ENCODE data around the gene MARCHF7.

DNA sequence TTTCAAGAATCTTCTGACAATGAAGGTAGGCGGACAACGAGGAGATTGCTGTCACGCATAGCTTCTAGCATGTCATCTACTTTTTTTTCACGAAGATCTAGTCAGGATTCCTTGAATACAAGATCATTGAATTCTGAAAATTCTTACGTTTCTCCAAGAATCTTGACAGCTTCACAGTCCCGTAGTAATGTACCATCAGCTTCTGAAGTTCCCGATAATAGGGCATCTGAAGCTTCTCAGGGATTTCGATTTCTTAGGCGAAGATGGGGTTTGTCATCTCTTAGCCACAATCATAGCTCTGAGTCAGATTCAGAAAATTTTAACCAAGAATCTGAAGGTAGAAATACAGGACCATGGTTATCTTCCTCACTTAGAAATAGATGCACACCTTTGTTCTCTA, 35.8 kb downstream of the MARCHF7 start:
- TF ChIP-seq TAF1 (IDR thresholded peaks at IDR 0.05; ENCODE audit: borderline replicate concordance, low read depth, low read length) = no peak
- no peak for TF ChIP-seq POLR2A (IDR thresholded peaks at IDR 0.05; ENCODE audit: low read depth, low read length)
